Spleen (tissue), 11 donors: ENCODE results near the gene ZNF75A. TPM values are rescaled to one million over a fixed set of nuclear protein-coding genes. Genes with fewer than 3 reads are reported as not detected.

Experiments used
- DNase-seq: peaks from one replicate; pipeline ENCODE4 v3.0.0-alpha.2; 2020
- H3K27ac ChIP-seq, 8 donors: fragments of 200-600 bp; sonication (generic) in 7 of 8; 1 replicate in 4 of 8; 2 replicates in 4 of 8; pipeline versions ENCODE4 v1.5.0 to v1.8.0; 2016 to 2021; ENCODE audit warnings: inconsistent platforms in 4 of 8, mild to moderate bottlenecking in 4 of 8, moderate library complexity in 1 of 8
- H3K27me3 ChIP-seq, 7 donors: fragments of 200-600 bp; sonication (generic) in 6 of 7; replicated peaks in 1 of 7; 1 replicate in 4 of 7; 2 replicates in 3 of 7; pipeline versions ENCODE4 v1.5.0 to v1.8.0; 2016 to 2021; ENCODE audit warnings: inconsistent platforms in 3 of 7, mild to moderate bottlenecking in 1 of 7
- H3K36me3 ChIP-seq, 6 donors: fragments of 200-600 bp; sonication (generic) in 5 of 6; 1 replicate in 4 of 6; 2 replicates in 2 of 6; pipeline versions ENCODE4 v1.5.0 to v1.8.0; 2016 to 2021; ENCODE audit warnings: inconsistent platforms in 2 of 6
- H3K4me1 ChIP-seq, 6 donors: fragments of 200-600 bp; sonication (generic) in 5 of 6; 1 replicate in 3 of 6; 2 replicates in 3 of 6; pipeline versions ENCODE4 v1.5.0 to v1.8.0; 2016 to 2021; ENCODE audit warnings: inconsistent platforms in 3 of 6
- H3K4me3 ChIP-seq, 8 donors: fragments of 200-600 bp; sonication (generic) in 7 of 8; 1 replicate in 4 of 8; 2 replicates in 4 of 8; pipeline versions ENCODE4 v1.5.0 to v1.8.0; 2016 to 2021; ENCODE audit warnings: inconsistent platforms in 4 of 8, mild to moderate bottlenecking in 4 of 8, moderate library complexity in 2 of 8
- H3K9me3 ChIP-seq, 8 donors: fragments of 200-600 bp; sonication (generic) in 7 of 8; 1 replicate in 4 of 8; 2 replicates in 4 of 8; pipeline versions ENCODE4 v1.5.0 to v1.8.0; 2016 to 2021; ENCODE audit warnings: inconsistent platforms in 4 of 8
- POLR2A ChIP-seq, 3 donors: fragments of 450-650 bp; IDR thresholded peaks; one replicate each; pipeline ENCODE4 v1.5.1; 2017; ENCODE audit warnings: antibody characterized with exemption in 3 of 3, mild to moderate bottlenecking in 1 of 3
- POLR2AphosphoS5 ChIP-seq, 3 donors: sonication (generic); formaldehyde crosslinking; IDR thresholded peaks; one replicate each; pipeline ENCODE4 v1.5.1; 2017; ENCODE audit warnings: antibody characterized with exemption in 3 of 3
- WGBS, 5 donors: extraction: QIAGEN DNeasy Blood & Tissue Kit in 3 of 5; methylation state at CpG; one replicate each; pipeline versions ENCODE4 v1.1.5 to v1.1.7; 2013 to 2018; 5-methylcytosine and 5-hydroxymethylcytosine counted together
- intact Hi-C: fragments of 100-400 bp; cut with DNase I; formaldehyde crosslinking; loops from one replicate; pipeline ENCODE4 v1.15.0; 2023; ENCODE audit warnings: low total_unique reads
- polyA plus RNA-seq, 3 donors: library from polyadenylated mRNA; stranded (reverse); fragments of 200-250 nt; gene quantifications; one replicate each; pipeline ENCODE4 v1.2.1, GENCODE V29; 2013
- total RNA-seq, 7 donors: library from RNA; depleted of rRNA in 3 of 7; stranded (reverse); fragments of >200 nt in 3 of 7; fragmentation: NEBNext Ultra II Directional in 4 of 7; extraction: Animal tissue kit (Norgen Biotek cat#: 25700) in 4 of 7; gene quantifications; one replicate each; pipeline versions ENCODE4 v1.1.0 to v1.2.1, GENCODE V29; 2016 to 2021
- TF ChIP-seq, protein P1 (sequence below), 11 experiments: fragments of 200-600 bp in 7 of 11; fragments of 450-650 bp in 4 of 11; sonication (generic) in 4 of 11; IDR thresholded peaks in 8 of 11; conservative IDR thresholded peaks in 3 of 11; 1 replicate in 7 of 11; 2 replicates in 4 of 11; pipeline versions ENCODE4 v1.4.0 to v1.8.0; 2016 to 2021; ENCODE audit warnings: antibody characterized with exemption in 11 of 11, inconsistent platforms in 4 of 11, mild to moderate bottlenecking in 1 of 11
- donor health status: healthy with polysubstance abuse.
- donor health status: DM: no; HTN: no; CAD: no; lungs with moderate emphysema.
- donor health status: DM: no; HTN: no; CAD: no.
- donor health status: Bipolar disorder and iron deficiency.
- donor health status: healthy.
- donor health status: DM: no; HTN: no; CAD: no.
- donor health status: DM: yes; HTN: yes; CAD: no.

Gene ZNF75A
- total and polyA plus RNA-seq, 10 donors: 17.1 to 48.2 (median 33.7) TPM

DNA sequence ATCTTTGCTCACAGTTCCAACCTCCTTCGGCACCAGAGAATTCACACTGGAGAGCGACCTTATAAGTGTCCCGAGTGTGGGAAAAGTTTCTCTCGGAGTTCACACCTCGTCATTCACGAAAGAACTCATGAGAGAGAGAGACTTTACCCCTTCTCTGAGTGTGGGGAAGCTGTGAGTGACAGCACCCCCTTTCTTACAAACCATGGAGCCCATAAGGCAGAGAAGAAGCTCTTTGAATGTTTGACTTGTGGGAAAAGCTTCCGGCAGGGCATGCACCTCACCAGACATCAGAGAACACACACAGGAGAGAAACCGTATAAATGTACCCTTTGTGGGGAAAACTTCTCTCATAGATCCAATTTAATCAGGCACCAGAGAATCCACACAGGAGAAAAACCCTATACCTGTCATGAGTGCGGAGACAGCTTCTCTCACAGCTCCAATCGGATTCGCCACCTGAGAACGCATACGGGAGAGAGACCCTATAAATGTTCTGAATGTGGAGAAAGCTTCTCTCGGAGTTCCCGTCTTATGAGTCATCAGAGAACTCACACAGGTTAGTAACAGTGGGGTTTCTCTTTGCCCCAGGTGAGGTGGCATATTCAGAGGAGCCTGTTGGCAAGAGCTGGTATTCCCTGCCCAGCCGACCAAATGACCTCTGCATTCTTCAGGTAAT, 15.2 kb upstream of the ZNF75A start:
- Histone ChIP-seq H3K4me1 (peaks cover 5 to 14% (median 10%) of the 10 kb centered on the region in 6 donors), H3K27me3 (no peaks in the 10 kb centered on the region), H3K4me3 (peak overlapping the region in 1 of 8 donors; percentile 31), H3K9me3 (peaks cover 20 to 100% (median 96%) of the 10 kb centered on the region in 8 donors), H3K27ac (no peak overlapping the region), H3K36me3 (peaks cover 23 to 99% (median 81%) of the 10 kb centered on the region in 6 donors)
- intact Hi-C loops: loop anchor here (10.0 kb wide), 1 partner anchor 215 kb away; the partner anchor contains the start of gene CLUAP1
- WGBS, 5 donors: 95 to 98% (median 98%) methylated on average over 16 of the region's 16 CpGs
- no peak for DNase-seq
- TF ChIP-seq POLR2AphosphoS5 (IDR thresholded peaks at IDR 0.05) (no peak), POLR2A (IDR thresholded peaks at IDR 0.05) (no peak)
- TF ChIP-seq, protein P1, sequence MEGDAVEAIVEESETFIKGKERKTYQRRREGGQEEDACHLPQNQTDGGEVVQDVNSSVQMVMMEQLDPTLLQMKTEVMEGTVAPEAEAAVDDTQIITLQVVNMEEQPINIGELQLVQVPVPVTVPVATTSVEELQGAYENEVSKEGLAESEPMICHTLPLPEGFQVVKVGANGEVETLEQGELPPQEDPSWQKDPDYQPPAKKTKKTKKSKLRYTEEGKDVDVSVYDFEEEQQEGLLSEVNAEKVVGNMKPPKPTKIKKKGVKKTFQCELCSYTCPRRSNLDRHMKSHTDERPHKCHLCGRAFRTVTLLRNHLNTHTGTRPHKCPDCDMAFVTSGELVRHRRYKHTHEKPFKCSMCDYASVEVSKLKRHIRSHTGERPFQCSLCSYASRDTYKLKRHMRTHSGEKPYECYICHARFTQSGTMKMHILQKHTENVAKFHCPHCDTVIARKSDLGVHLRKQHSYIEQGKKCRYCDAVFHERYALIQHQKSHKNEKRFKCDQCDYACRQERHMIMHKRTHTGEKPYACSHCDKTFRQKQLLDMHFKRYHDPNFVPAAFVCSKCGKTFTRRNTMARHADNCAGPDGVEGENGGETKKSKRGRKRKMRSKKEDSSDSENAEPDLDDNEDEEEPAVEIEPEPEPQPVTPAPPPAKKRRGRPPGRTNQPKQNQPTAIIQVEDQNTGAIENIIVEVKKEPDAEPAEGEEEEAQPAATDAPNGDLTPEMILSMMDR (IDR thresholded peaks at IDR 0.05 in 8 of 11, conservative IDR thresholded peaks at IDR 0.05 in 3 of 11): no peak

DNA sequence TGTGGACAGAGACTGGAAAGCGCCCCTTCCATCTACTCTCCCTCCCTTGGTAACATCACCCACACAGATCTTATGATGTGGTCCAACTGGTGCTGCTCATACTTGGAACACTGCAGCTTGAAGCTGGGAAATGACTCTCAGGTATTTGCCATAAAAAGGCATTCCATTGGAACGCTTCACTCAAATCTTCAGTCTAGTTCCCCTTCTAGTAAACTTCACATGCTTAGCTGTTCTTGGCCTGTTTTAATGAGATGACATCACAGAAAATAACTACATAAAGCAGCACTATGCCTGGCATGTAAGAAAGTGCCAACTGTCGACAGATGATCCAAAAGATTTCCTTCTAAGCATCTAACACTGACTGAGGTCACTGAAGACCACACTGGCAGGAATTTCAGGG, 12.7 kb upstream of the ZNF75A start:
- Histone ChIP-seq H3K36me3 (peaks cover 23 to 95% (median 57%) of the 10 kb centered on the region in 6 donors), H3K4me1 (no peaks in the 10 kb centered on the region), H3K4me3 (no peak overlapping the region), H3K27ac (no peak overlapping the region), H3K9me3 (peaks cover 21 to 100% (median 100%) of the 10 kb centered on the region in 8 donors), H3K27me3 (no peaks in the 10 kb centered on the region)
- no peak for DNase-seq
- WGBS, 5 donors: 96 to 98% (median 98%) methylated on average over 3 of the region's 3 CpGs
- TF ChIP-seq, protein P1 (IDR thresholded peaks at IDR 0.05 in 8 of 11, conservative IDR thresholded peaks at IDR 0.05 in 3 of 11): no peak
- TF ChIP-seq POLR2AphosphoS5 (IDR thresholded peaks at IDR 0.05) (no peak), POLR2A (IDR thresholded peaks at IDR 0.05) (no peak)
- intact Hi-C loops: no loop called here

DNA sequence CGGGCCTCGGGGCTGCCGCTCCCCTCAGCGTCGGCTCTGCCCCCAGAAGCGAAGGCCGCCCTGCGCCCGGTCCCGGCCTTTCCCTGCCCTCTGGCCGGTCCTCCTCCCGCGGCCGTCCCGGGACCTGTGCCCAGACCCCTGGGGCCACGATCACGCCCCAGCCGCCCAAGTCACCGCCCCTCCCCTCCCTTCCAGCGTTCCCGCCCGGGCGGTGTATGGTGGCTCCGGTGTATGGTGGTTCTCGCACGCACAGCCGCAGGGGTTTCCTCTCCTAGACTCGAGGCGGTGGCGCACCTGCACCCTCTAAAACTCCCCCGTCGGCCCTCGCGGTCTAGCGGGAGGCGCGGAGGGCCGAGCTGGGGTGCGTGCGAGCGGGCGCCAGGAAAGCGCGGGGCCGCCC, 10.1 kb upstream of the ZNF75A start:
- peaks cover 18 to 100% (median 100%) of the 10 kb centered on the region in 8 donors for H3K9me3 ChIP-seq

DNA sequence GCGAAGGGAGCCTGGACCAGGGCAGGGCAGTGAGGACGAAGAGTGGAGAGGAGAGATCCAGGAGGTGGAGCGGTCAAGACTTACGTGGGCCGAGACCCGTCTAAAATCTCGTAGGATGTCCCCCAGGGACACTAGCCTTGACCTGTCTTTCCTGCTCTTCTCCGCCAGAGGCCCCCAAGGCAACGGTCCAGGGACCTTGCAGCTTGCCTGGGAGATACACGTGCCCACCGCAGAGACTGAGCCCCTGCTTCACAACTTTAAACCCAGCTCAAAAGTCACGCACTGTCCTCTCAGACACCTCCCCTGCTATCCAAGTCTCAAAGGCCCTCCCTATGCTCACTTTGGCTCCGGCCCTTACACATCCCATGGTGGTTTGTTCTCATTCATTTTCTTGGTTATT, 9.5 kb upstream of the ZNF75A start:
- 78 to 87% (median 79%) methylated on average over 13 of the region's 13 CpGs for WGBS, 5 donors
- peaks cover 12 to 100% (median 100%) of the 10 kb centered on the region in 8 donors for H3K9me3 ChIP-seq
- intact Hi-C loops: no loop called here

More for the DNA sequence above, 10.1 kb upstream of the ZNF75A start:
- 40 to 72% (median 56%) methylated on average over 27 to 45 of the region's 45 CpGs for whole genome bisulfite sequencing, 5 donors
- H3K27ac ChIP-seq: no peak overlapping the region
- H3K4me1 ChIP-seq: no peaks in the 10 kb centered on the region
- no peak overlapping the region for H3K4me3 ChIP-seq
- DNase-seq: no peak
- TF ChIP-seq, protein P1 (IDR thresholded peaks at IDR 0.05 in 8 of 11, conservative IDR thresholded peaks at IDR 0.05 in 3 of 11): no peak
- TF ChIP-seq POLR2A (IDR thresholded peaks at IDR 0.05): no peak
- peak in 1 of 3 donors; percentile 45 for TF ChIP-seq POLR2AphosphoS5 (IDR thresholded peaks at IDR 0.05)
- intact Hi-C loops: no loop called here
- peaks cover 6 to 81% (median 43%) of the 10 kb centered on the region in 6 donors for H3K36me3 ChIP-seq
- H3K27me3 ChIP-seq: no peaks in the 10 kb centered on the region

More for the DNA sequence above, 9.5 kb upstream of the ZNF75A start:
- Histone ChIP-seq H3K4me1 (no peaks in the 10 kb centered on the region), H3K27ac (no peak overlapping the region), H3K36me3 (peaks cover 2 to 81% (median 41%) of the 10 kb centered on the region in 6 donors), H3K4me3 (no peak overlapping the region), H3K27me3 (no peaks in the 10 kb centered on the region)
- TF ChIP-seq, protein P1 (IDR thresholded peaks at IDR 0.05 in 8 of 11, conservative IDR thresholded peaks at IDR 0.05 in 3 of 11): no peak
- TF ChIP-seq POLR2AphosphoS5 (IDR thresholded peaks at IDR 0.05) (no peak), POLR2A (IDR thresholded peaks at IDR 0.05) (no peak)
- no peak for DNase-seq
